Measurements from ENCODE around the gene PNMT.

PNMT gene

GRCh38 chr17:39658346-39658745 lies 9.9 kb upstream of the PNMT start:
- TF ChIP-seq, protein P1, sequence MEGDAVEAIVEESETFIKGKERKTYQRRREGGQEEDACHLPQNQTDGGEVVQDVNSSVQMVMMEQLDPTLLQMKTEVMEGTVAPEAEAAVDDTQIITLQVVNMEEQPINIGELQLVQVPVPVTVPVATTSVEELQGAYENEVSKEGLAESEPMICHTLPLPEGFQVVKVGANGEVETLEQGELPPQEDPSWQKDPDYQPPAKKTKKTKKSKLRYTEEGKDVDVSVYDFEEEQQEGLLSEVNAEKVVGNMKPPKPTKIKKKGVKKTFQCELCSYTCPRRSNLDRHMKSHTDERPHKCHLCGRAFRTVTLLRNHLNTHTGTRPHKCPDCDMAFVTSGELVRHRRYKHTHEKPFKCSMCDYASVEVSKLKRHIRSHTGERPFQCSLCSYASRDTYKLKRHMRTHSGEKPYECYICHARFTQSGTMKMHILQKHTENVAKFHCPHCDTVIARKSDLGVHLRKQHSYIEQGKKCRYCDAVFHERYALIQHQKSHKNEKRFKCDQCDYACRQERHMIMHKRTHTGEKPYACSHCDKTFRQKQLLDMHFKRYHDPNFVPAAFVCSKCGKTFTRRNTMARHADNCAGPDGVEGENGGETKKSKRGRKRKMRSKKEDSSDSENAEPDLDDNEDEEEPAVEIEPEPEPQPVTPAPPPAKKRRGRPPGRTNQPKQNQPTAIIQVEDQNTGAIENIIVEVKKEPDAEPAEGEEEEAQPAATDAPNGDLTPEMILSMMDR (conservative IDR thresholded peaks at IDR 0.05; ENCODE audit: low read length) = no peak
- no peak overlapping the region for H3K4me3 ChIP-seq (ENCODE audit: low read length)
- no peak for DNase-seq (ENCODE audit: low read depth)

DNA sequence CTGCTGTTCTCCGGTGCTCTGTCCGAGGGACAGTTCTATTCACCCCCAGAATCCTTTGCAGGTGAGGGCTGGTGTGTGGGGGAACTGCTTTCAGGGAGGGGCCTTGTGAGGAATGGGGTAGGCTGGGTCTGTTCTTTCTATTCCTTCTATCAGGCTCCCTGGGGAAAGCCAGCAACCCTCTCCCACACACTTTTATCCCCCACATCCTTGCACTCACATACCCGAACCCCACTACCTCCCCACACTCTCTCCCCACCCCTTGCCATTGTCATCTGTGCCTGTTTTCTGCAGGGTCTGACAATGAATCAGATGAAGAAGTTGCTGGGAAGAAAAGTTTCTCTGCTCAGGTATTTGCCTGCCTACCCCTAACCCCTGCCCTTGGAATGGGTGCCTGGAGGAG lies 9.5 kb upstream of the PNMT start:
- H3K4me3 ChIP-seq (ENCODE audit: low read length) = no peak overlapping the region
- TF ChIP-seq, protein P1 (conservative IDR thresholded peaks at IDR 0.05; ENCODE audit: low read length) = no peak
- DNase-seq (ENCODE audit: low read depth) = no peak

DNA sequence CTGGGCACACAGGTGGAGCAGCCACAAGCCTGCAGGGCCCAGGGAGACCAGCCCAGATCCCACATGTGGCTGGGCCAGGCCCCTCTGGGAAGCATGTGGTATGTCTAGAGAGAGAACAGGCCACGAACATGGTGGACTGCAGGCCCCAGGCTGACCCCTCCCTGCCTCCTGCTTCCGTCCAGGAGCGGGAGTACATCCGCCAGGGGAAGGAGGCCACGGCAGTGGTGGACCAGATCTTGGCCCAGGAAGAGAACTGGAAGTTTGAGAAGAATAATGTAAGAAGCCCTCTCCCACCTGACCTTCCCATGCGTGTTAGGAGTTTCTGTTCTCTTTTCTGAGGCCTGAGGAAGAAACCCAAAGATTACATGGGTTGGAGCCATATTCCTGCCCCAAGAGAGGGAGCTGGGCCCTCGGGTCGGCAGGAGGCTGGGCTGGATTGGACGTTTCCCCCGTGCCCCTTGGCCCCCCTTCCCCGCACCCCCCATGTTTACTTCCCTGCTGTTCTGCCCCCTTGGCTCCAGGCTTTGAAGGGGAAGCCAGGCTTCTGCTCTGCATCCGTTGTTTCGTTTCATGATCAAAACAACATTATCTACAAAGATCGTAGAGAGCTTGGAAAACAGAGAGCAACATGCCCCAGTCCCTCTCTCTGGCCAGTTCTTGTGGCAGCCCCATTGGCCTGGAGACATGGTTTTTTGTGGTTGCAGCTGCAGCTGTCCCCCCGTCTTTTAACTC lies 8.8 kb upstream of the PNMT start:
- no peak for DNase-seq (ENCODE audit: low read depth)
- no peak overlapping the region for H3K4me3 ChIP-seq (ENCODE audit: low read length)
- TF ChIP-seq, protein P1 (conservative IDR thresholded peaks at IDR 0.05; ENCODE audit: low read length) = no peak

DNA sequence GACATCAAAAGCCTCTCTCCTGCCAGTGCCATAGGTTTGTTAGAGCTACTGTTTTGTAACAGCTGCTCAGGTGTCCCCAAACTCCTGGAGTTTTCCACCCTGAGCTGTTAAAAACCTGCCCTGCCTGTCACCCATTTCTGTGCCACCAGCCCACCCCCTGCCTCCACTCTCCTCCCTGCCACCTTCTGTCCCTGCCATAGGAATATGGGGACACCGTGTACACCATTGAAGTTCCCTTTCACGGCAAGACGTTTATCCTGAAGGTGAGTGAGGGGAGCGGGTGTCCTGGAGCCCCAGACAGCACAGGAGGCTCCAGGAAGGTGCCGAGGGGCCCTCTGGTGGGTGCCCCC lies 8.3 kb upstream of the PNMT start:
- DNase-seq (ENCODE audit: low read depth) = no peak
- TF ChIP-seq, protein P1 (conservative IDR thresholded peaks at IDR 0.05; ENCODE audit: low read length) = no peak
- H3K4me3 ChIP-seq (ENCODE audit: low read length) = no peak overlapping the region

GRCh38 chr17:39660397-39661385 lies 7.6 kb upstream of the PNMT start:
- TF ChIP-seq, protein P1 (conservative IDR thresholded peaks at IDR 0.05; ENCODE audit: low read length) = no peak
- DNase-seq (ENCODE audit: low read depth) = no peak
- no peak overlapping the region for H3K4me3 ChIP-seq (ENCODE audit: low read length)

DNA sequence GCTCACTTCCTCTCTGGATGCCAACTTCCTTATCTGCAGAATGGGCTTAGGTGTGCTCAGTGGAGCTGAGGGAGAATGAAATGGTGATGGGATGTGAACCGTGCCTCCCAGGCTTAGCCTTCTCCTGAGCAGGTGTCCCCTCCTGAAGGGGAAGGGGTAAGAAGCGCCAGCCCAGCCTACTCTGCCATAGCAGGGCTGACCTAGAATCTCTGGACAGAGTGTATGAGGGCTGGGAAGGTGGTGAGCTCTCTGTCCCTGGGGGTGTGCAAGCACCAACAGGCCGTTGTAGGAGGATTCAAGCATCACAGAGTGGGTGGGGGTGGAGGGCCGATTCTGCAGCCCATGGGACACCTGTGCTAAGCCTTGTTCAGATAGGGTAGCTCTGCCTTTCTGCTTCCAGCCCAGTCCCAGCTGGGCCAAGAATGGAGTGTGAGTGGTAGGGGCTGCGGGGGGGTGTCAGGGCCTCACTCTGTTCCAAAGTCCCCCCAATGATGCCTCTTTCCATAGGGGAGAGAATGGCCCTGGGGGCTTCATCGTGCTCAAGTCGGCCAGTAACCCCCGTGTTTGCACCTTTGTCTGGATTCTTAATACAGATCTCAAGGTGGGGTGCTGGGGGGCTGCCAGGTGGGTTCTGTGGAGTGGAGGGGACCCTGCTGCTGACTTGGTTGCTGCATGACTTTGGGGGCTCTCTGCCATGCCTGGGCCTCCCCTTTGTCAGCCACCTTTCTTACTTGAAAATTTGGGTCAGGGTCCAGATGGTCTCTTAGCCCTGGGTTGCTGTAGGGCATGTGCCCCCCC lies 6.3 kb upstream of the PNMT start:
- TF ChIP-seq, protein P1 (conservative IDR thresholded peaks at IDR 0.05; ENCODE audit: low read length) = no peak
- no peak overlapping the region for H3K4me3 ChIP-seq (ENCODE audit: low read length)
- DNase-seq (ENCODE audit: low read depth) = no peak
